Measurements from ENCODE around the gene EXOSC10. TPM values are rescaled to one million over a fixed set of nuclear protein-coding genes. Genes with fewer than 3 reads are reported as not detected.

Gene EXOSC10
- total RNA-seq: 49.1 to 57.2 TPM (median 49.8 TPM) in 3 replicates
- long read RNA-seq, transcript EXOSC10-202 (25 exons, 2,808 nt): major isoform, 64 of 80 reads
- long read RNA-seq, partial matches to known transcripts: 3 of 80 reads
- long read RNA-seq, other reads (novel, unspliced or antisense): 12 of 80 reads

DNA sequence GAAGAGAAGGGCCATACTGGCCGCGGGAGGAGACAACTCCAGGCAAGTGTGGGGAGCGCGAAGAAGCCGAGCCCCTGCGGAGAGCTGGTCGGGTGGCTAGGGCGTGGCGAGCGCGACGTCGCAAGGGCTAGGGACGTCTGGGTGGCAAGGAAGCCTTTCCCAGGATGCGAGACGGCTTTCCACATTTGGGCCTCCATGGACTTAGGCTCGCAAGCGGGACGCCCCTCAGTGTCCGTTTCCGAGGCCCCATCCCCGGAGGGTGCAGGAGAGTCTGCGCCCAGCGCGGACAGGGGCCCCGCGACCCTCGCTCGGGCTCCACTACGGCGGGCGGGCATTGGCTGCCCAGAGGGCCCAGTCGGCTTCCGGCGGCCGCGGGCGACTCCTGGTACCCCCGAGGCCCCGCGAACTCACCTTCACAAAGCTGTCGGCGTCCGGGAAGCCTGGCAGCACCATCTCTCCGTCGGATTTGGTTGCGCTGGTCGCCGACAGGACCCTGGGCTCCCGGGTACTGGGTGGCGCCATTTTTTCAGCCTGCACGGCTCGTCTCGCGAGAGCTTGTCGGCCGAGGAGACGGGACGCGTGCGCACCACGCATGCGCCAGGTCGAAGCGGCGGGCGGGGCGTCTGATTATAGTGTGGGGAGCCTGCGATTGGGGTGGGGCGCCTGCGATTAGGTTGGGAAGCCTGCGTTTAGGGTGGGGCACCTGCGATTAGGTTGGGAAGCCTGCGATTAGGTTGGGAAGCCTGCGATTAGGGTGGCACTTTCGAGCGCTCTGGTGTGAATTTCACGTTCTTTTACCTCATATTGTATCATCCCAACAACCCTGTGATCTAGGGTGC, at the start of gene EXOSC10:
Gene EXOSC10 (minus strand): TSS at position 560 of the 839 bp plus-strand sequence. CDS start 38 bp downstream, at position 522.
- H3K4me3 Mint-ChIP-seq (ENCODE audit: unreplicated experiment): peak within 1 kb of the TSS; percentile 86
- DNase-seq (ENCODE audit: low spot score): peak; percentile 97
- H3K27ac Mint-ChIP-seq (ENCODE audit: unreplicated experiment): peak within 1 kb of the TSS; percentile 95
- peaks cover 15% of the 10 kb centered on the region for H3K4me1 Mint-ChIP-seq (ENCODE audit: low read depth)
- no peaks in the 10 kb centered on the region for H3K9me3 Mint-ChIP-seq (ENCODE audit: low read depth)
- no peaks in the 10 kb centered on the region for H3K27me3 Mint-ChIP-seq (ENCODE audit: low read depth)
- peaks cover 4% of the 10 kb centered on the region for H3K36me3 Mint-ChIP-seq (ENCODE audit: low read depth)
- TF ChIP-seq, protein P1, sequence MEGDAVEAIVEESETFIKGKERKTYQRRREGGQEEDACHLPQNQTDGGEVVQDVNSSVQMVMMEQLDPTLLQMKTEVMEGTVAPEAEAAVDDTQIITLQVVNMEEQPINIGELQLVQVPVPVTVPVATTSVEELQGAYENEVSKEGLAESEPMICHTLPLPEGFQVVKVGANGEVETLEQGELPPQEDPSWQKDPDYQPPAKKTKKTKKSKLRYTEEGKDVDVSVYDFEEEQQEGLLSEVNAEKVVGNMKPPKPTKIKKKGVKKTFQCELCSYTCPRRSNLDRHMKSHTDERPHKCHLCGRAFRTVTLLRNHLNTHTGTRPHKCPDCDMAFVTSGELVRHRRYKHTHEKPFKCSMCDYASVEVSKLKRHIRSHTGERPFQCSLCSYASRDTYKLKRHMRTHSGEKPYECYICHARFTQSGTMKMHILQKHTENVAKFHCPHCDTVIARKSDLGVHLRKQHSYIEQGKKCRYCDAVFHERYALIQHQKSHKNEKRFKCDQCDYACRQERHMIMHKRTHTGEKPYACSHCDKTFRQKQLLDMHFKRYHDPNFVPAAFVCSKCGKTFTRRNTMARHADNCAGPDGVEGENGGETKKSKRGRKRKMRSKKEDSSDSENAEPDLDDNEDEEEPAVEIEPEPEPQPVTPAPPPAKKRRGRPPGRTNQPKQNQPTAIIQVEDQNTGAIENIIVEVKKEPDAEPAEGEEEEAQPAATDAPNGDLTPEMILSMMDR (IDR thresholded peaks at IDR 0.05): no peak

DNA sequence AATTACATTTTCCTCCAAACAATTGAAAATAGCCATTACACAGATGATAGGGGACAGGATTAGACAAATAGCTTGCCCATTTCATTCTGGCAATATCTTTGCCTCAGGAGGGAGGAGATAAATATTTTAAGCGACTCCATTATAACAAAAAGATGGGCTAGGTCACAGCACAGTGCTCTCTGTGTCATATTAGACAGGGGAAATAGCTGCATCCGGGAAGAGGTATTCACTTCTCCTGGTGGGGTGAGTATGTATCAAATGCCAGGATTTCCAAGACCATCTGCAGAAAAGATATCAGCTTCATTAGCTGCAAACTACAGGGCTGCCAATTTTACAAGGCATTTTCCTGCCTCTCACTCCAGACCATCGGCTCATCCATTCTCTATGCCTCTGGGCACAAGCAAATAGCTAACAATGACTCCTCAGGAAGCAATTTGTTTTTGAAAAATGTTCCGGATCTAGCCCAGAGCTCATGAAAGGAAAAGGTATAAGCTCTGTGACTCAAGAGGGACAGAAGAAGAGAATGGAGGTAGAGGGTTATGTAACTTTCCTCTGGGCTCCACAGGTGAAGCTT, 47.6 kb upstream of the EXOSC10 start:
- TF ChIP-seq, protein P1 (IDR thresholded peaks at IDR 0.05): no peak
- H3K27me3 Mint-ChIP-seq (ENCODE audit: low read depth): no peaks in the 10 kb centered on the region
- H3K4me3 Mint-ChIP-seq (ENCODE audit: unreplicated experiment): no peak overlapping the region
- H3K36me3 Mint-ChIP-seq (ENCODE audit: low read depth): peaks cover 30% of the 10 kb centered on the region
- no peaks in the 10 kb centered on the region for H3K9me3 Mint-ChIP-seq (ENCODE audit: low read depth)
- peaks cover 28% of the 10 kb centered on the region for H3K4me1 Mint-ChIP-seq (ENCODE audit: low read depth)
- DNase-seq (ENCODE audit: low spot score): no peak
- H3K27ac Mint-ChIP-seq (ENCODE audit: unreplicated experiment): no peak overlapping the region

DNA sequence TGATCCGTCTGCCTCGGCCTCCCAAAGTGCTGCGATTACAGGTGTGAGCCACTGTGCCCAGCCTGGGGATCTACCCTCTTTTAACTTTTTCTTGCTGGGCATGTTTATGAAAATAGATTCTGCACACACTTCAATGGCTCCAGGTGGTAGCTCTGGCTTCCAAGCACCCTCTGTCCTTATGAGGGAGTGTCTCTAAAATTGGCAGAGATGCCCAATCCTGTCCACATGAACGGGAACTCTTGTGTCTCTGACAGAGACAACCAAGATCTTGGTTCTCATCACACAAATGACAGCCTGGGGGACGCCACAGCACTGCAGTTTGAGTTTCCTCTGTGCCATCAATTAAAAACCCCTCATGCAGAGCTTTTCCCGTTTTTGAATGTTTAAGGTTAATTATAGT, 46.1 kb upstream of the EXOSC10 start:
- DNase-seq (ENCODE audit: low spot score): no peak
- H3K27ac Mint-ChIP-seq (ENCODE audit: unreplicated experiment): no peak overlapping the region
- TF ChIP-seq, protein P1 (IDR thresholded peaks at IDR 0.05): no peak
- H3K9me3 Mint-ChIP-seq (ENCODE audit: low read depth): no peaks in the 10 kb centered on the region
- peaks cover 16% of the 10 kb centered on the region for H3K4me1 Mint-ChIP-seq (ENCODE audit: low read depth)
- H3K36me3 Mint-ChIP-seq (ENCODE audit: low read depth): peaks cover 29% of the 10 kb centered on the region
- no peaks in the 10 kb centered on the region for H3K27me3 Mint-ChIP-seq (ENCODE audit: low read depth)
- H3K4me3 Mint-ChIP-seq (ENCODE audit: unreplicated experiment): no peak overlapping the region

DNA sequence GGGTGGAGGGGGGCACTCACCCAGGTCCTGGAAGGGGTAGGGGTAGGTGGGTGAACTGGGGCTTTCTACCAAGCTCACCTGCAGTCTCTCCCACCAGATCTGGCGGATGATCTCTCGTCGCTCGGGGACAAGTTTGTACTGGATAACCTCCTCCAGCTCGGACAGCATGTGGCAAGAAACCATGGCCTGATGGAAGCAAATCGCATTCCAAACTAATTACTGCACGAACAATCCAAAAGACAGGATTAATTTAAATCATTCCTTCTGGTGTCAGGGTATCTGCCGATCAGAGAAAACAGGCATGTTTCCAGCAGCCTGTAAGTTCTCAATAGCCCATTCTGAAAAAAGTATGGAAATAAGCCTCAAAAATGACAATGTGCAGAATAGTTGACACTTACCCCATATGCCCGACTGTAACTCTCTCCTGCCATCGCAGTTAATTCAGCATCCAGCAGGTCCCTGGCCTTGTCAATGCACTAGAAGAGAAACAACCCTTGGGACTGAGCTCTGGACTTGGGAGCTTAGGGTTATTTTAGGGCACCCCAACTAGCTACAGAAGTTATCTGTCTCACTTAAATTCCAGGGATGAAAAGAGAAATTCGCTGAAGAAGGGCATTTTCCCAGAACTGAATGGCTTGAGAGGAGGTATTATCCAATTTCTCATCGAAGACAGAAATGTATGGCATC, 45.0 kb upstream of the EXOSC10 start:
- Mint-ChIP-seq H3K27me3 (ENCODE audit: low read depth) (no peaks in the 10 kb centered on the region), H3K36me3 (ENCODE audit: low read depth) (peaks cover 29% of the 10 kb centered on the region), H3K4me1 (ENCODE audit: low read depth) (peaks cover 16% of the 10 kb centered on the region), H3K9me3 (ENCODE audit: low read depth) (no peaks in the 10 kb centered on the region), H3K27ac (ENCODE audit: unreplicated experiment) (no peak overlapping the region), H3K4me3 (ENCODE audit: unreplicated experiment) (no peak overlapping the region)
- DNase-seq (ENCODE audit: low spot score): no peak
- TF ChIP-seq, protein P1 (IDR thresholded peaks at IDR 0.05): no peak

DNA sequence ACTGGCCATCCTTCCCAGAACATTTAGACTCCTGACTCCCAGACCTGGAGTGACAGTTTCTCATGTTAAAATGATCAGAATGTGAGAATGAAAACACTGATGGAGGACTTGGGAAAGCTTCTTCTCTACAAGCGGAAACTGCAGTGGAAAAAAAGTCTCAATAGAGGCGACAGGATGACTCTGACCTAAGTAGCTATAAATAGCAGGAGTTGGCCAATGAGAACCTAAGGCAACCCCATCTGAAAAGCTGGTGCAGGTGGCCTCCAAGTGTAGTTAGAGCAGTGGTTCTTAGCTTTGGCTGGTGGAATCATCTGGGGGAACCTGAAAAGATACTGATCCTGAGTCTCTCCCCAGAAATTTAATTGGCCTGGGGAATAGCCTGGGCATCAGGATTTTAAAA, 44.2 kb upstream of the EXOSC10 start:
- Mint-ChIP-seq H3K27me3 (ENCODE audit: low read depth) (no peaks in the 10 kb centered on the region), H3K4me1 (ENCODE audit: low read depth) (peaks cover 16% of the 10 kb centered on the region), H3K36me3 (ENCODE audit: low read depth) (peaks cover 31% of the 10 kb centered on the region), H3K27ac (ENCODE audit: unreplicated experiment) (peak overlapping the region; percentile 67), H3K9me3 (ENCODE audit: low read depth) (no peaks in the 10 kb centered on the region), H3K4me3 (ENCODE audit: unreplicated experiment) (no peak overlapping the region)
- TF ChIP-seq, protein P1 (IDR thresholded peaks at IDR 0.05): no peak
- DNase-seq (ENCODE audit: low spot score): no peak
